NCI-H2196 treated with DMSO at 0.1 percent for 48 hours (cell line): ENCODE data around the gene ARPC1A.
"Not testable (repeated sequence)": the region's sequence is repeated elsewhere in the genome, so short reads cannot be mapped to it uniquely, and the experiment has no call there.

Experiments used
- DNase-seq: peaks from one replicate; lab custom pipeline; 2025; ENCODE audit not compliant: unreplicated experiment; lab: John Stamatoyannopoulos, UW

ARPC1A gene

GRCh38 chr7:99368750-99369389 is 43.2 kb downstream of the ARPC1A start:
- no peak for DNase-seq

GRCh38 chr7:99369767-99370391 is 44.2 kb downstream of the ARPC1A start:
- DNase-seq: no peak

GRCh38 chr7:99371376-99371920 is 45.8 kb downstream of the ARPC1A start:
- no peak for DNase-seq

GRCh38 chr7:99372275-99373090 is 46.8 kb downstream of the ARPC1A start:
- no peak for DNase-seq

- no peak for DNase-seq
These were observed 47.7 kb downstream of the ARPC1A start for GRCh38 chr7:99373091-99374066.

GRCh38 chr7:99374111-99375064 is 48.7 kb downstream of the ARPC1A start, which contains the start of gene ARPC1B:
Gene ARPC1B (plus strand): TSS chr7:99374730. CDS start chr7:99385715, 10,985 bp downstream.
- DNase-seq: peak; percentile 46

- DNase-seq: peak; percentile 74
These were observed 49.5 kb downstream of the ARPC1A start for GRCh38 chr7:99375070-99375807.

GRCh38 chr7:99379043-99379577 is 53.4 kb downstream of the ARPC1A start:
- DNase-seq: no peak

GRCh38 chr7:99379693-99380031 is 54.0 kb downstream of the ARPC1A start:
- not testable (repeated sequence) for DNase-seq

- no peak for DNase-seq
These were observed 54.5 kb downstream of the ARPC1A start for GRCh38 chr7:99380032-99380822.

- no peak for DNase-seq
These were observed 55.3 kb downstream of the ARPC1A start for GRCh38 chr7:99380823-99381663.

GRCh38 chr7:99381664-99382075 is 56.0 kb downstream of the ARPC1A start:
- DNase-seq: no peak

- DNase-seq: no peak
These were observed 57.5 kb downstream of the ARPC1A start for GRCh38 chr7:99383203-99383602.

GRCh38 chr7:99383791-99384370 is 58.2 kb downstream of the ARPC1A start:
- DNase-seq: no peak

- DNase-seq: no peak
These were observed 58.8 kb downstream of the ARPC1A start for GRCh38 chr7:99384523-99384922.

- DNase-seq: no peak
These were observed 59.9 kb downstream of the ARPC1A start for GRCh38 chr7:99385564-99385963.
